ENCODE measurements around the gene ELMO1. TPM values are rescaled to one million over a fixed set of nuclear protein-coding genes. Genes with fewer than 3 reads are reported as not detected.
A peak's percentile ranks its signal among the peaks of the same experiment; 100 is the strongest.

Gene ELMO1
- total and polyA plus RNA-seq, 10 of the 15 experiments (the other 5 are each of a cell fraction or from before 2014, with no cell fraction given): 22.6 to 85.9 (median 56.6) TPM

DNA sequence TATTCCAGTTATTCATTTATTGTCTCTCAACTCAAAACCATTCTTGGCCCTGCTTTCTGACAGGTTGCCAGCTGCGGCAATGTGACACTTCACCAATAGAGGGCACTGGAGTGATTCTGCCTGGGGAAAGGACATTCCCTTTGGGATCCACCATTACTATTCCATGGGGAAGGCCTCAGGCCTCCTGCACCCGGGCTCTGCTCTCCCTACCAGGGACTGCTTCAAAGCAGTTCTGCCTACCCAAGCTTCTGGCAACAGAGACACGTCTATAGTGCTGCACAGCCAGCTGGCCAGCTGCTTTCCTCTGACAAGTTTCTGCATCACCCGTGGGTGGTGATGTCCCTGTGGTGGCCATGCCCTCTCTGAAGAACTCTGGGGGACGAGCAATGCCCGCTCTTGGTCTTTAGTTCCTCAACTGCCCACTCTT, 163.8 kb downstream of the ELMO1 start (continued):
- TF ChIP-seq, protein P1, sequence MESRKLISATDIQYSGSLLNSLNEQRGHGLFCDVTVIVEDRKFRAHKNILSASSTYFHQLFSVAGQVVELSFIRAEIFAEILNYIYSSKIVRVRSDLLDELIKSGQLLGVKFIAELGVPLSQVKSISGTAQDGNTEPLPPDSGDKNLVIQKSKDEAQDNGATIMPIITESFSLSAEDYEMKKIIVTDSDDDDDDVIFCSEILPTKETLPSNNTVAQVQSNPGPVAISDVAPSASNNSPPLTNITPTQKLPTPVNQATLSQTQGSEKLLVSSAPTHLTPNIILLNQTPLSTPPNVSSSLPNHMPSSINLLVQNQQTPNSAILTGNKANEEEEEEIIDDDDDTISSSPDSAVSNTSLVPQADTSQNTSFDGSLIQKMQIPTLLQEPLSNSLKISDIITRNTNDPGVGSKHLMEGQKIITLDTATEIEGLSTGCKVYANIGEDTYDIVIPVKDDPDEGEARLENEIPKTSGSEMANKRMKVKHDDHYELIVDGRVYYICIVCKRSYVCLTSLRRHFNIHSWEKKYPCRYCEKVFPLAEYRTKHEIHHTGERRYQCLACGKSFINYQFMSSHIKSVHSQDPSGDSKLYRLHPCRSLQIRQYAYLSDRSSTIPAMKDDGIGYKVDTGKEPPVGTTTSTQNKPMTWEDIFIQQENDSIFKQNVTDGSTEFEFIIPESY (IDR thresholded peaks at IDR 0.05): no peak
- TF ChIP-seq RELA (IDR thresholded peaks at IDR 0.05; ENCODE audit: borderline replicate concordance, partially characterized antibody): no peak
- no peak for TF ChIP-seq TCF3 (IDR thresholded peaks at IDR 0.05; ENCODE audit: borderline replicate concordance, insufficient read depth, low read depth, low read length)
- TF ChIP-seq SRF (IDR thresholded peaks at IDR 0.05; ENCODE audit: low read depth in 2 of 2, low read length in 2 of 2): no peak
- no peak for TF ChIP-seq CBFB (IDR thresholded peaks at IDR 0.05; ENCODE audit: low read depth)
- no peak for TF ChIP-seq JUNB (IDR thresholded peaks at IDR 0.05)
- TF ChIP-seq, protein P2, sequence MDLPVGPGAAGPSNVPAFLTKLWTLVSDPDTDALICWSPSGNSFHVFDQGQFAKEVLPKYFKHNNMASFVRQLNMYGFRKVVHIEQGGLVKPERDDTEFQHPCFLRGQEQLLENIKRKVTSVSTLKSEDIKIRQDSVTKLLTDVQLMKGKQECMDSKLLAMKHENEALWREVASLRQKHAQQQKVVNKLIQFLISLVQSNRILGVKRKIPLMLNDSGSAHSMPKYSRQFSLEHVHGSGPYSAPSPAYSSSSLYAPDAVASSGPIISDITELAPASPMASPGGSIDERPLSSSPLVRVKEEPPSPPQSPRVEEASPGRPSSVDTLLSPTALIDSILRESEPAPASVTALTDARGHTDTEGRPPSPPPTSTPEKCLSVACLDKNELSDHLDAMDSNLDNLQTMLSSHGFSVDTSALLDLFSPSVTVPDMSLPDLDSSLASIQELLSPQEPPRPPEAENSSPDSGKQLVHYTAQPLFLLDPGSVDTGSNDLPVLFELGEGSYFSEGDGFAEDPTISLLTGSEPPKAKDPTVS (IDR thresholded peaks at IDR 0.05; ENCODE audit: low read depth, low read length): no peak
- peak; percentile 64 for TF ChIP-seq YY1 (IDR thresholded peaks at IDR 0.05; ENCODE audit: low read depth, low read length)
- no peak for TF ChIP-seq DPF2 (IDR thresholded peaks at IDR 0.05)
- TF ChIP-seq, protein P3, sequence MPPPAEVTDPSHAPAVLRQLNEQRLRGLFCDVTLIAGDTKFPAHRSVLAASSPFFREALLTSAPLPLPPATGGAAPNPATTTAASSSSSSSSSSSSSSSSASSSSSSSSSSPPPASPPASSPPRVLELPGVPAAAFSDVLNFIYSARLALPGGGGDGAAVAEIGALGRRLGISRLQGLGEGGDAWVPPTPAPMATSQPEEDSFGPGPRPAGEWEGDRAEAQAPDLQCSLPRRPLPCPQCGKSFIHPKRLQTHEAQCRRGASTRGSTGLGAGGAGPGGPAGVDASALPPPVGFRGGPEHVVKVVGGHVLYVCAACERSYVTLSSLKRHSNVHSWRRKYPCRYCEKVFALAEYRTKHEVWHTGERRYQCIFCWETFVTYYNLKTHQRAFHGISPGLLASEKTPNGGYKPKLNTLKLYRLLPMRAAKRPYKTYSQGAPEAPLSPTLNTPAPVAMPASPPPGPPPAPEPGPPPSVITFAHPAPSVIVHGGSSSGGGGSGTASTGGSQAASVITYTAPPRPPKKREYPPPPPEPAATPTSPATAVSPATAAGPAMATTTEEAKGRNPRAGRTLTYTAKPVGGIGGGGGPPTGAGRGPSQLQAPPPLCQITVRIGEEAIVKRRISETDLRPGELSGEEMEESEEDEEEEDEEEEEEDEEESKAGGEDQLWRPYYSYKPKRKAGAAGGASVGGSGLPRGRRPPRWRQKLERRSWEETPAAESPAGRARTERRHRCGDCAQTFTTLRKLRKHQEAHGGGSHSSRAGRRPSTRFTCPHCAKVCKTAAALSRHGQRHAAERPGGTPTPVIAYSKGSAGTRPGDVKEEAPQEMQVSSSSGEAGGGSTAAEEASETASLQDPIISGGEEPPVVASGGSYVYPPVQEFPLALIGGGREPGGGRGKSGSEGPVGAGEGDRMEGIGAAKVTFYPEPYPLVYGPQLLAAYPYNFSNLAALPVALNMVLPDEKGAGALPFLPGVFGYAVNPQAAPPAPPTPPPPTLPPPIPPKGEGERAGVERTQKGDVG (CRISPR knock-in tag; IDR thresholded peaks at IDR 0.05): no peak

Measured in GM12878 (cell line).